NCI-H2196 treated with DMSO at 0.1 percent for 48 hours (cell line): Measurements from ENCODE around the gene RRAD.
"Not testable (repeated sequence)": the region's sequence is repeated elsewhere in the genome, so short reads cannot be mapped to it uniquely, and the experiment has no call there.

Experiments
- DNase-seq: peaks from one replicate; lab custom pipeline; 2025; ENCODE audit not compliant: unreplicated experiment; lab: John Stamatoyannopoulos, UW

Gene RRAD

DNA sequence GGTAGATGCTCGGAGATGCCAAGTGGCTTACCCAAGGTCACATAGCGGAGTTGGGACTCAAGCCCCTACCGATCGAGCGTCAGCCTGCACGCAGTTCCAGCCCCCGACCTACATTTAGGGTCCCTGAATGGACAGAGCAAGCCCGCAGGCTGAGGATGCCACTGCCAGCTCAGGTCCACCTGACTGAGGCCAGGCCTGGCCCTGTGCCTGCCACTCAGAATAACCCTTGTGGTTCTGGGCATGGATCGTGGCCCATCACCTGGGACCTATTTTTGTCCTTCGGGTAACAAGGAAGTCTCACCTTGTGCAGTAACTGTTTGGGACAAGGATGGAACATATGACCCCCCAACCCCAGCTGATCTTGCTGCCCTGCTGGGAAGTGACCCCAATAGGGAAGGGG, 23.7 kb downstream of the RRAD start:
- DNase-seq = no peak

DNA sequence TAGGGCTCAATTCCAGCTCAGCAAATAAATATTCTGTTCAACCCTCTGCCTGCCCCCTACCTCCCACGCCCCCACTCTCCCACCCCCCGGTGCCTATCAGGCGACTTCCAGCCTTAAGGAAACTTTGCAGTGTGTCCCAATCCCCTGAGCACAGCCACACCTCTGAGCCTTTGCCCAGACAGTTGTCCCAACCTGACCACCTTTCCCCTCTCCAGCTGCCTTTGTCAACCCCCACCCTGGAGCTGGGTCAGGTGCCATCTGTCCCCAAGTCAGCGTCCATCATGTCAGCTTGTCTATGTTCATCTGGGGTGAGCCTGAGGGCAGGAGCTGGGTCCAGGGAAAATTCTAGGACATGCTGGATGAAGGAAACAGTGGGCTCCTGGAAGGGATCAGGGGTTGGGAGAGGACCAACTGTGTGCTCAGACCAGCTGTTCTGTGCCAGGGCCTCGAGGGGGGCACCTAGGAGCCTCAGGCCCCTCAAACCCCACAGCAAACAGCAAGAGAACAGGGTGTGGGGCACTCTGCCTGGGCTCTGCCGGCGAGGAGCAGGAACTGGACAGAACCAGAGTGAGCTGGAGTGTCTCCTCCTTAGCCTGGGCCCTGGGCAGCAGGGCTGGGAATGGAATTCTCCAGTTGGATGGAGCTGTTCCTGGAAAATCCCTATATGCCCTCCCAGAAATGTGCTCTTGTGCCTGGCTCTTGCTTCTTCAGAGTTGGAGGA, 24.5 kb downstream of the RRAD start:
- no peak for DNase-seq

DNA sequence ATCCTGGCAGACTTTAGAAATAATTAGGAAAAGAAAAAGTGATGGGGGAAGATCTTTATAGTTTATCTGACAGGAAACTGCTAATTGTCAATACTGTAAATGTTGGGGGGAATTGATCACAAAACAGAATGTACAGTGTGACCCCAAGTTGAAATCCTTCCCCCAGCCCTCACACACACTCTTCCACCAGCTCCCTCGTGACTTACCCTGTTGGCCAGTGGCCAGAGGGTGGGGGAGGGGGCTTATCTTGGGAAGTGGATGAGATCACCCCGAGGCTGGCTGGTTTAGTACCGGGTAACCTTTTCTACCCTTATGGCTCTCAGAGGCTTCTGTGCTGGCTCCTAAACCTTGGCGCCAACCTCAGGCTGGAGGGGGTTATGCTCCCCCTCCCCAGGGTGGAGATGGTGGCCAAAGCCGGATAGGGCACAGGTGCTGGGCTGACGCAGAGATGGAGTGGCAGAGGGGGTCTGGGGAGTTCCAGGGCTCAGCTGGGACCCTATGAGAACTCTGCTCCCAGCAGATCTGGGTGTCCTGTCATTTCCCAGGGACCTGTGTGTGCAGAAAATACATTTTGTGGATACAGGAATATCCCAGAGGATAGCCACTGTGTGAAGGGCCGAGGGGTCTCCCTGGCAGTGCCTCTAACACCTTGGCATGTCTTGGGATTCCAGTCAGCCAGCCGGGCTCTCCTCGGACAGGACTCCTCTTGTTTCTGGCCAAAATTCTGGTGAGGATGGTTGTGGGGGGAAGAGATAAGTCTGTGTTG, 25.2 kb downstream of the RRAD start:
- peak; percentile 20 for DNase-seq

DNA sequence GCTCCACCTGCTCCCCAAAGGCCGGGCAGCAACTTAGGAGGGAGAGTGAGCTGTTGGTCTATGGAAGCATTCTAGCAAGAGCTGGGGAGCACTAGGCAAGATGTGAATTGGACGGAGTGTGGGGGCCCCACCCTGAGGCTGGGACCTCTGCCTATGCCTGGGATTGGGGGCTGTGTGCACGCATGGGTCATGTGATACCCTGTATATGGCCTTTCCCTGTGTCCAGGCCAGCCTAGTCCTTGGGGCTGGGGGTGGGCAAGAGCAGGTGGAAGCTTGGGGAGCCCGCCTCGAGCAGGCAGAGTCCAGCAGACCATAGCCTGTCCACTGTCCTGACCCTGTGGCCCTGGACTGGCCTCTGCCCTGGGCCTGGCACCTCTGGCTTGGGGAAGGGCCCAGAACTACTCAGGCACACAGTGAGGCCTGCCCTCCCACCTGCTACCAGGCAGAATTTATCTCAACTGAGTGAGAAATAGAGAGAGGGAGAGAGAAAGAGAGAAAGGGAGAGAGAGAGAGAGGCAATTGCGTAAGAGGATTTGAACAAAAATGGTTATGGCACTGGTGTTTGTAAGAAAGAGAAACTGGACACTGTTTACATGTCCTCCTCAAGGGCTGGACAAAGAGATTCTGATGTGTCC, 25.9 kb downstream of the RRAD start:
- peak; percentile 13 for DNase-seq

DNA sequence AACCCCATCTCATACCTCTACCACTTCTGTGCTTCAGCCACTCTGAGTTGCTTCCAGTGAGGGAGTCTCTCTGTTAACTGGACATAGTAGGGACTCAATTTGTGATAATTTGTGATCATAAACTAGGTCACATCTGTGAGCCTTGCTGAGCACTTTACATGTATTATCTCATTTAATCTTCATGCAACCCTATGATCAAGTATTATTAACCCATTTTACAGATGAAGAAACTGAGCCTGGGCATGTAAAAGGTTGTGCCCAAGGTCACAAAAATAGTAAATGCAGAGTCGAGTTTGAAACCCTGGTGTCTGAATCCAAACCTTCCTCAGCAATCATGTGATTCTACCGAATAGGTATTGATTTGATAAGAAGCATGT, 26.4 kb downstream of the RRAD start:
- no peak for DNase-seq

DNA sequence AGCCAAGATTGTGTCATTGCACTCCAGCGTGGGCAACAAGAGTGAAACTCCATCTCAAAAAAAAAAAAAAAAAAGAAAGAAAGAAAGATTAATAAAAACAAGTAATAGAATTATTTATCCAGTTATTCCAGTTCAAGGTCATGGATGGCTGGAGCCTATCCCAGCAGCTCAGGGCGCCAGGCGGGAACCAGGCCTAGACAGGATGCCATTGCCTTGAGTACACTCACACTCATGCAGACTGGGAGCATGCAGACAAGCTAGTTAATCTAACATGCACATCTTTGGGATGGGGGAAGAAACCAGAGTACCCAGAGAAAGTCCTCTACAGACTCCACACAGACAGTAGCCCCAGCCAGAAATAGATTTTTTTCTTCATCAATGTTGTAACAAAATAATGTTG, 27.1 kb downstream of the RRAD start:
- no peak for DNase-seq

DNA sequence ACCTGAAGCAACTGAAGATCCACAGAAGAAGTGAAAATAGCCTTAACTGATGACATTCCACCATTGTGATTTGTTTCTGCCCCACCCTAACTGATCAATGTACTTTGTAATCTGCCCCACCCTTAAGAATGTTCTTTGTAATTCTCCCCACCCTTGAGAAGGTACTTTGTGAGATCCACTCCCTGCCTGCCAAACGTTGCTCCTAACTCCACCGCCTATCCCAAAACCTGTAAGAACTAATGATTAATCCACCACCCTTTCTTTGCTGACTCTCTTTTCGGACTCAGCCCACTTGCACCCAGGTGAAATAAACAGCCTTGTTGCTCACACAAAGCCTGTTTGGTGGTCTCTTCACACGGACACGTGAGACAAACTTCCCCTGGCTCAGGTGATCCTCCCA, 28.7 kb downstream of the RRAD start:
- DNase-seq = not testable (repeated sequence)

DNA sequence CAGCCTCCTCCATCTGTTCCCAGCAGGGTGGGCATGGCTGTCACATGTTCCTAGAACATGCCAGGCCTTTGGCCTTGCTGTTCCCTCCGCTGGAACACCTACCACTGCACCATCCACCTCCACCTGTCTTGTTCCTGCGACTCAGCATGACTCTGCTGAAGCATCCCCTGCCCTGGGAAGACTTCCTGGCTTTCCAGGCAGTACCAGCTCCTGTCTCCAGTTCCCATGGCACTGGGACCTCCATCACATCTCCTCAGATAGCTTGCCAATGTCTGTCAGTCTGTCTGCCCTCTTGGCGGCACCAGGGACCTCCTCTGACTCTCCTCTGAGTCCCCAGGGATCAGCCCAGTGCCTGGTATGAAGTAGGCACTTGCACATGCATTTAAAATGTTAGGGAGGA, 29.3 kb downstream of the RRAD start:
- DNase-seq = no peak

DNA sequence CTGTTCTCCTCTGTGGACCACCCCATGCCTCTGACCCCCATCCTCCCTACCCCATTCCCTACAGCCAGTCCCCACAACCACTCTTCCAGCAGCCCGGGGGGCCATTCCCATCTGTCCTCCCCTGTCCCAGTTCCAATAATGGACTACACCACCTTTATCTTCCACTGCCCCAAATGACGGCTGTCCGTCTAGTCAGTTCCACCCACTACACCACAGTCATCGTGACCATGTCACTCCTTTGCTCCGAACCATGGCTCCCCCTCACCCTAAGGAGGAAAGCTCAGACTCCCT, 29.7 kb downstream of the RRAD start:
- no peak for DNase-seq

DNA sequence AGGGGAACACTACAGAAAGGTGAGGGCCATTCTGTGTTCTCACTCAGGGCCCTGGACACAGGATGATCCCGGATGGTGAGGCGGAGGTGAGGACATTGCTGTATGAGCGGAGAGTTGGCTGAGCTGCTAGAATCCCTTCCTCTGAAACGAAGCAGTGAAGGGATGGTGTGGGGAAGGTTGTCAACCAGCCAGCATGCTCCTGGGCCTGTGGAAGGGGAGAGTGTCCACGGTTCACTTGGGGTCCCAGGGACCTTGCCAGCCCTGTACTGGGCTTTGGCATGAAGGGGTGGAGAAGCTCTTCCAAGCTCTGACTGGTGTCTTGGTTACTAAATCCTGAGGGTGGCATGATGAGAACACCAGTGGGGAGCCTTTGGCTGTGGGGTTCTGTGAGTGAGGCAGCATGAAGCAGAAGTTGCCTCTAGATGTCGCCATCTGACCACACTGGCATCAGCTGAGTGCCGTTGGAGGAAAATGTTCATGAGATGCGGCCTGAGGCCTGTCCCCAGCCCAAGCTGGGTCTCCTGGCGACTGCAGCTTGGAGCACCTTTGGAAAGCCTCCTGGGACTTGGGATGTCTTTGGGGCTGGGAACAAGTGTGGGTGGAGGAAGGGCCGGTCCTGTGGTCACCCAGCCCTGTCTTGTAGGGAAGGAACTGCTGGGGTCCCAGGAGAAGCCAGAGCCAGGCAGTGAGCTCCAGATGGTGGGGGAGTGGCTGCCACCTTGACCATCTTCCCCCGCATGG, 30.2 kb downstream of the RRAD start:
- peak; percentile 27 for DNase-seq

DNA sequence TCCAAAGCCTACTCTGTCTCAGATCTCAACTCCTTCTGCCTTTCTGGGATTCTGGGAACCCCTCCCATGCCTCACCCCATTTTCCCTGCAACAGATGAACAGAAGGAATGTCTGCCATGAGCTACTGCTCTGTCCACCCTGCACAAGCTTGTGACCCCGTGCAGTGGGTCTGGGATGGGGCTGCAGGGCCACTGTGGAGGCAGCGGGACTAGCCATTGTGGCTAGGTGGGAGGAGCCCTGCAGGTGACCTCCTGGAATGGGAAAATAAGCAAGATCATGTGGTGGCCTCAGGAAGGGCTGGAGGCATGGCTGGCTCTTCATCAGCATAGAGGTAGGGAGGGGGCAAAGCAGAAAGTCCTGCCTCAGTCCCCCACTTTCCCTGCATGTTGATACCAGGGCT, 31.3 kb downstream of the RRAD start:
- no peak for DNase-seq

DNA sequence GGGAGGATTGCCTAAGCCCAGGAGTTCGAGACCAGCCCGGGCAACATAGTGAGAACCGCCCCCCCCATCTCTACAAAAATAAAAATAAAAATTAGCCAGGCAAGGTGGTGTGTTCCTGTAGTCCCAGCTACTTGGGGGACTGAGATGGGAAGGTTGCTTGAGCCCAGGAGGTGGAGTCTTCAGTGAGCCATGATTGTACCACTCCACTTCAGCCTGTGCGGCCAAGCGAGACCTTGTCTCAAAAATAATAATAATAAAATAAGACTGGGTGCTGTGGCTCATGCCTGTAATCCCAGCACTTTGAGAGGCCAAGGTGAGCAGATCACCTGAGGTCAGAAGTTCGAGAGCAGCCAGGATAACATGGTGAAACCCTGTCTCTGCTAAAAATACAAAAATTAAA, 33.5 kb downstream of the RRAD start:
- no peak for DNase-seq

DNA sequence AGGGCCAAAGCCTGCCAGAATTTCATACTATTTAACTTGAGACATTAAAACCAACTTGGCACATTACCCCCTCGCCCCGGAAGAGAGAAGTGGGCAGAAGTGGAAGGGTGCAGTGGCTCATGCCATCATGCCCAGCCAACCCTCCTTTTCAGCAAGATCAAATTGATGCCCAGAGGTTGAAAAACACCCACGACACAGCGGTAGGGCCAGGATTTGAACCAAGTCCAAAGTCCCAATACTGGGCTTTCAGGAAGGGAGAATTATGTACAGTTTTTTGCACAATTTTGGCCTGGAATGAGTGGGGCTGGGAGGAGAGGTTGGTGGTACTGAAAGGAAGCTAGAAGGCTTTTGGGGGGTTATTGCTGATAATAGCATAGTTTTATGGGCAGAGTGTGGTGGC, 34.0 kb downstream of the RRAD start:
- no peak for DNase-seq

DNA sequence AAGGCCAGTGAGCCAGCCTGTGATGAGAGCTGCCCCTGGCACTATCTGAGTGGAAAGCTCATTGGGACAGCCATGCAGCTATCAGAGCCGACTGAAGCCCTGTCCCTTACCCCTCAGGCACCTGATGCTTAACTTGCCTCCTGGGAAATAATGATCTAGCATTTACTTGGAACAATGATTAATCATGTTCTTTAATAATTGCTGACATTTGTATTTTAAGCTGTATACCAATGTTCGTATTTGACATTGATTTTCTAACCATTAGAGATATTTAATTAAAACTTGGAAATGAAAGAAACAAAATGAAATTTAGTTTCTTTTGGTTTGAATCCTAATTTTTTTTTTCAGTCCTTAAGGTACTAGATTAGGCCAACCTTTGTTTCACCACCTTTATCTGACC, 34.5 kb downstream of the RRAD start:
- DNase-seq = no peak

DNA sequence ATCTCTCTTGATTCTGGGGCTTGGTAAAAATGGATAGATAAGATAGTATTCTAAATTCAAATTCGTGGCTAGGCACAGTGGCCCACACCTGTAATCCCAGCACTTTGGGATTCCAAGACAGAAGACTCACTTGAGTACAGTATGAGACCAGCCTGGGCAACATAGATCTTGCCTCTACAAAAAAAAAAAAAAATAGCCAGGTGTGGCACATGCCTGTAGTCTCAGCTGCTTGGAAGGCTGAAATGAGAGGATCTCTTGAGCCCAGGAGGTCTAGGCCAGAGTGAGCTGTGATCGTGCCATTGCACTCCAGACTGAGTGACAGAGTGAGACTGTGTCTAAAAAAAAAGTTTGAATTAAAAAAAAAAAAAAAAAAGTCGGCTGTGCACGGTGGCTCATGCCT, 35.7 kb downstream of the RRAD start:
- no peak for DNase-seq

DNA sequence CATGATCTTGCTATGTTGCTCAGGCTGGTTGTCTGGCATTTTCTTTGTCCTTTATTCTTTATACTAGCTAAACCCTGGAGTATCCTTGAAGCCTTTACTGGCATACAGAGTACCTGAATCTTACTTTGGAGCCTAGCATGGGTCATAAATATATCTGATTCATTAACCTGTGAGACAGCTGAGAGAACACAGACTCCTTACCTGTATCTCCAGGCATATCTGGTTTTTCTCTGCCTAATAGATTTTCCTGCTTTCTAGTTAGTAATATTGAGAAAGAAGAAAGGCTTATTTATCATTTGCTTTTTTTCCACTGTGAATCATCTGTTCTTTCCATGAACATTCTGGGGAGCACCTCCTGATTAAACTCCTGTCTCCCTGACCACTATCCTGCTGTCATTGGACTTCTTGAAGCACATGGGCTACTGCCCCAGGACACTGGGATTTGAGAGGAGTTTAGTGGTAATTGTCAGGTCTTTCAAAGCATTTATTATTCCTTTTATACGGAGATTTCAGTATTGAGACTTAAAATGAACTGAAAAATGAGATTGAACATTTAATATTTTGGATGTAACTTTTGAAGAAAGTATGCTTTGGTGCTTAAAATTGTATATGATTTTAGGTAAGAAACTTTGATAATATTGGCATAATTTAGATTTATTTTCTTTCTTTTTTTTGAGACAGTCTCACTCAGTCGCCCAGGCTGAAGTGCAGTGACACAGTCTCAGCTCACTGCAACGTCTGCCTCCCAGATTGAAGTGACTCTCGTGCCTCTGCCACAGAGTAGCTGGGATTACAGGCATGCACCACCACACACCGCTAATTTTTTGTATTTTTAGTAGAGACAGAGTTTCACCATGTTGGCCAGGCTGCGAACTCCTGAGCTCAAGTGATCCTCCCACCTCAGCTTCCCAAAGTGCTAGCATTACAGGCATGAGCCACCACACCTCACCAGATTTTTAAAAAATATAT, 36.4 kb downstream of the RRAD start:
- no peak for DNase-seq

DNA sequence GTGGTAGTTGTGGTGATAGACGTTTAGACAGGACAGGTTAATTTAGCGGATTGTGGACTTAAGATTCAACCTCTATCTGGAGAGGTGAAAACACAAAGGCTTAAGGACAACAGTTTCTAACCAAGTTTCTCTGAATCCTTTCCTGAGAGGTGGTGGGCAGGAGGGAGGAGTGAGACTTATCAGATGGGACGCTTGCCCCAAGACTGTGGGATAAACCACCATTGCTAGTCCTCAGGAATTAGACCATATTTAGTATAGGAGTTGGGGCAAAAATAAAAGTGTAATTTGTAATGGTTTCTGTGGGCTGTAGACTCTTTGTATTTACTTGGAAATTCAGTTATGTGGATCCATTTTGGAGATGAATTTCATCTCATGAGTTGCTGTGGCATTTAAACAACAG, 38.4 kb downstream of the RRAD start:
- DNase-seq = no peak

DNA sequence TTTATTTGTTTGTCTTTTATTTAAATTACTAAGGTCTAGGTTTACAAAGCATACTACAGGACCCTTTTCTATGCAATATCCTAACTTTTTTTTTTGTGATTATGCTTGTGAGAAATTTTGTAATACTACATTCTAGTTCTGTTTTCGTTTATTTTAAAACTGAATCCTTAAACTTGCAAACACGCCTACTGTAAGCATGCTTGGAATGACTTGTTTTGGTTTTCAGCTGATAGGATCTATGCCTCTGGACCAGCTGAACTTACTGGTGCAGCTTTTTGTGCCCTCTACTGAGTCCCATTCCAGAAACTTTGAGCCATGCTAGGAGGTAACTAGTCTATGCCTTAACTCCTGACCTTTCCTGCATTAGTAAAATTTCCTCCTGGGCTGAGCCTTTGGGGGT, 39.0 kb downstream of the RRAD start:
- DNase-seq = no peak

DNA sequence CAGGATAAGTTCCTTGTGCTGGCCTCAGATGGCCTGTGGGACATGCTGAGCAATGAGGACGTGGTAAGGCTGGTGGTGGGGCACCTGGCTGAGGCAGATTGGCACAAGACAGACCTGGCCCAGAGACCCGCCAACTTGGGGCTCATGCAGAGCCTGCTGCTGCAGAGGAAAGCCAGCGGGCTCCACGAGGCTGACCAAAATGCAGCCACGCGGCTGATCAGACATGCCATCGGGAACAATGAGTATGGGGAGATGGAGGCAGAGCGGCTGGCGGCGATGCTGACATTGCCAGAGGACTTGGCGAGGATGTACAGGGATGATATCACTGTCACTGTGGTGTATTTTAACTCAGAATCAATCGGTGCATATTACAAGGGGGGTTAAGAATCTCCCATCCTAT, 39.8 kb downstream of the RRAD start:
- no peak for DNase-seq

DNA sequence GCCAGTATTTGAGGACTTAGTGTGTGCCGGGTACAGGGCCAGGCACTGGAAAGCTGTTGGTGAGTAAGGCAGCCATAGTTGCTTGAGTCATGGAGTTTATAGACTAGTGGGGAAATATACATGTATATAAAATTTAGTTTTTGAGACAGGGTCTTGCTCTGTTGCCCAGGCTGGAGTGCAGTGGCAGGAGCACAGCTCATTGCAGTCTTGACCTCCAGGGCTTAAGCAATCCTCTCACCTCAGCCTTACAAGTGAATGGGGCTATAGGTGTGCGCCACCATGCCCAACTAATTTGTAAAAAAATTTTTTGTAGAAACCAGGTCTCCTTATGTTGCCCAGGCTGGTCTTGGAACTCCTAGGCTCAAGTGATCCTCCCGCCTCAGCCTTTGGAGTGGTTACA, 42.6 kb downstream of the RRAD start:
- no peak for DNase-seq
